ENCODE data around the gene LARGE1.

Gene LARGE1

GRCh38 chr22:33248948-33249347, 671.3 kb downstream of the LARGE1 start:
- Histone ChIP-seq H3K9me3 (replicated peaks in 1 of 11) (peaks cover 19 to 31% (median 24%) of the 10 kb centered on the region in 11 experiments), H3K36me3 (peaks cover 0 to 4% (median 0%) of the 10 kb centered on the region in 11 experiments; a peak in 2 of 22 replicates), H4K20me1 (no peaks in the 10 kb centered on the region), H3K27me3 (no peaks in the 10 kb centered on the region), H3K4me3 (no peak overlapping the region), H3K9ac (no peak overlapping the region), H3K4me2 (no peak overlapping the region), H3K4me1 (peaks cover 0 to 21% (median 3%) of the 10 kb centered on the region in 10 experiments; a peak in 11 of 20 replicates), H3K27ac (no peak overlapping the region)
- no peak for TF ChIP-seq Cebpa-rat (IDR thresholded peaks at IDR 0.05)

GRCh38 chr22:33247758-33248157, 672.5 kb downstream of the LARGE1 start:
- Histone ChIP-seq H4K20me1 (no peaks in the 10 kb centered on the region), H3K27me3 (no peaks in the 10 kb centered on the region), H3K9ac (no peak overlapping the region), H3K4me3 (no peak overlapping the region), H3K4me1 (peaks cover 0 to 14% (median 0%) of the 10 kb centered on the region in 10 experiments; a peak in 7 of 20 replicates), H3K36me3 (peaks cover 0 to 4% (median 0%) of the 10 kb centered on the region in 11 experiments; a peak in 2 of 22 replicates), H3K4me2 (peak overlapping the region in 5 of 11 experiments; percentile 5 to 55 (median 42); a peak in 7 of 22 replicates), H3K27ac (peak overlapping the region in 1 of 11 experiments; percentile 3; a peak in 1 of 22 replicates), H3K9me3 (replicated peaks in 1 of 11) (peaks cover 28 to 43% (median 36%) of the 10 kb centered on the region in 11 experiments)
- TF ChIP-seq Cebpa-rat (IDR thresholded peaks at IDR 0.05) = no peak

GRCh38 chr22:33242078-33242477, 678.2 kb downstream of the LARGE1 start:
- H3K36me3 ChIP-seq = peaks cover 0 to 4% (median 0%) of the 10 kb centered on the region in 11 experiments; a peak in 2 of 22 replicates
- no peak overlapping the region for H3K4me3 ChIP-seq
- no peaks in the 10 kb centered on the region for H3K27me3 ChIP-seq
- TF ChIP-seq Cebpa-rat (IDR thresholded peaks at IDR 0.05) = no peak
- H3K4me1 ChIP-seq = peaks cover 7 to 17% (median 12%) of the 10 kb centered on the region in 10 experiments
- H4K20me1 ChIP-seq = no peaks in the 10 kb centered on the region
- peaks cover 28 to 63% (median 55%) of the 10 kb centered on the region in 11 experiments for H3K9me3 ChIP-seq (replicated peaks in 1 of 11)
- no peak overlapping the region for H3K4me2 ChIP-seq
- no peak overlapping the region for H3K9ac ChIP-seq
- H3K27ac ChIP-seq = no peak overlapping the region

GRCh38 chr22:33240888-33241475, 679.3 kb downstream of the LARGE1 start:
- Histone ChIP-seq H3K4me2 (no peak overlapping the region), H4K20me1 (no peaks in the 10 kb centered on the region), H3K4me3 (no peak overlapping the region), H3K9ac (no peak overlapping the region), H3K9me3 (replicated peaks in 1 of 11) (peaks cover 24 to 57% (median 50%) of the 10 kb centered on the region in 11 experiments), H3K27ac (no peak overlapping the region), H3K4me1 (peaks cover 14 to 24% (median 21%) of the 10 kb centered on the region in 10 experiments), H3K36me3 (peaks cover 0 to 4% (median 0%) of the 10 kb centered on the region in 11 experiments; a peak in 2 of 22 replicates), H3K27me3 (no peaks in the 10 kb centered on the region)
- TF ChIP-seq Cebpa-rat (IDR thresholded peaks at IDR 0.05) = no peak

GRCh38 chr22:33232071-33232470, 688.2 kb downstream of the LARGE1 start:
- Histone ChIP-seq H3K4me1 (peaks cover 5 to 10% (median 8%) of the 10 kb centered on the region in 10 experiments), H3K27me3 (no peaks in the 10 kb centered on the region), H3K27ac (no peak overlapping the region), H3K4me2 (no peak overlapping the region), H3K36me3 (no peaks in the 10 kb centered on the region; a peak in 2 of 22 replicates), H4K20me1 (no peaks in the 10 kb centered on the region), H3K9me3 (replicated peaks in 1 of 11) (peaks cover 57 to 87% (median 69%) of the 10 kb centered on the region in 11 experiments), H3K4me3 (no peak overlapping the region), H3K9ac (no peak overlapping the region)
- no peak for TF ChIP-seq Cebpa-rat (IDR thresholded peaks at IDR 0.05)

- H3K36me3 ChIP-seq = no peaks in the 10 kb centered on the region; a peak in 2 of 22 replicates
- H3K9me3 ChIP-seq (replicated peaks in 1 of 11) = peaks cover 57 to 66% (median 60%) of the 10 kb centered on the region in 11 experiments
- no peaks in the 10 kb centered on the region for H4K20me1 ChIP-seq
- no peak overlapping the region for H3K4me2 ChIP-seq
- no peak for TF ChIP-seq Cebpa-rat (IDR thresholded peaks at IDR 0.05)
- no peak overlapping the region for H3K4me3 ChIP-seq
- H3K4me1 ChIP-seq = no peaks in the 10 kb centered on the region
- H3K27ac ChIP-seq = no peak overlapping the region
- no peak overlapping the region for H3K9ac ChIP-seq
- H3K27me3 ChIP-seq = no peaks in the 10 kb centered on the region
Measured at GRCh38 chr22:33227791-33228190, 692.5 kb downstream of the LARGE1 start.

GRCh38 chr22:33224841-33225240, 695.4 kb downstream of the LARGE1 start:
- H3K9me3 ChIP-seq (replicated peaks in 1 of 11) = peaks cover 28 to 37% (median 31%) of the 10 kb centered on the region in 11 experiments
- H3K4me1 ChIP-seq = peaks cover 0 to 12% (median 9%) of the 10 kb centered on the region in 10 experiments; a peak in 11 of 20 replicates
- no peak overlapping the region for H3K27ac ChIP-seq
- H3K9ac ChIP-seq = no peak overlapping the region
- no peaks in the 10 kb centered on the region for H3K27me3 ChIP-seq
- H3K4me3 ChIP-seq = no peak overlapping the region
- H3K36me3 ChIP-seq = no peaks in the 10 kb centered on the region; a peak in 2 of 22 replicates
- TF ChIP-seq Cebpa-rat (IDR thresholded peaks at IDR 0.05) = no peak
- H3K4me2 ChIP-seq = no peak overlapping the region
- H4K20me1 ChIP-seq = no peaks in the 10 kb centered on the region

All from BLaER1 treated with 17β-estradiol and CSF1 and Interleukin-3, amounts not matched to agents 10 nM and 100 nM (cell line).